H9 (cell line): ENCODE results near the gene RAP1GDS1. TPM values are rescaled to one million over a fixed set of nuclear protein-coding genes. Genes with fewer than 3 reads are reported as not detected.

ENCODE experiments used
- DNase-seq: peaks from one replicate; pipeline ENCODE4 v3.0.0-alpha.2; 2017
- H2AFZ ChIP-seq: one replicate; pipeline ENCODE4 v1.6.1; 2013; ENCODE audit warnings: mild to moderate bottlenecking, low read length, control low read depth, moderate library complexity
- H2AK5ac ChIP-seq: 2 replicates; pipeline ENCODE4 v1.6.1; 2013; ENCODE audit warnings: low read length, control low read depth, mixed read lengths; ENCODE audit not compliant: insufficient read length
- H2BK120ac ChIP-seq: one replicate; pipeline ENCODE4 v1.6.1; 2013; ENCODE audit warnings: low read depth, mild to moderate bottlenecking, low read length, control low read depth, inconsistent platforms; ENCODE audit not compliant: poor library complexity, severe bottlenecking
- H2BK12ac ChIP-seq: 2 replicates; pipeline ENCODE4 v1.6.1; 2013; ENCODE audit warnings: low read length, control low read depth, mixed read lengths, low read depth; ENCODE audit not compliant: insufficient read length
- H2BK15ac ChIP-seq: 2 replicates; pipeline ENCODE4 v1.6.1; 2013; ENCODE audit warnings: low read depth, low read length, control low read depth
- H2BK20ac ChIP-seq: one replicate; pipeline ENCODE4 v1.6.1; 2013; ENCODE audit warnings: low read depth, mild to moderate bottlenecking, low read length, control low read depth, inconsistent platforms; ENCODE audit not compliant: poor library complexity, severe bottlenecking
- H2BK5ac ChIP-seq: 2 replicates; pipeline ENCODE4 v1.6.1; 2013; ENCODE audit warnings: low read length, control low read depth, mixed read lengths; ENCODE audit not compliant: insufficient read length
- H3K14ac ChIP-seq: 2 replicates; pipeline ENCODE4 v1.6.1; 2013; ENCODE audit warnings: low read length, control low read depth; ENCODE audit not compliant: insufficient read depth
- H3K18ac ChIP-seq: 2 replicates; pipeline ENCODE4 v1.6.1; 2013; ENCODE audit warnings: low read depth, mild to moderate bottlenecking, mixed read lengths, low read length, control low read depth; ENCODE audit not compliant: insufficient read length
- H3K23ac ChIP-seq: 2 replicates; pipeline ENCODE4 v1.6.1; 2013; ENCODE audit warnings: low read length, control low read depth, mixed read lengths, low read depth; ENCODE audit not compliant: insufficient read length
- H3K23me2 ChIP-seq: 2 replicates; pipeline ENCODE4 v1.6.1; 2013; ENCODE audit warnings: low read depth, mild to moderate bottlenecking, mixed read lengths, low read length, control low read depth; ENCODE audit not compliant: insufficient read length, poor library complexity, severe bottlenecking
- H3K27ac ChIP-seq: 2 replicates; pipeline ENCODE4 v1.5.1; 2013; ENCODE audit warnings: low read length, control low read depth, mixed read lengths, low read depth; ENCODE audit not compliant: insufficient read length
- H3K27me3 ChIP-seq: 2 replicates; pipeline ENCODE4 v1.6.1; 2013; ENCODE audit warnings: low read length, control low read depth, inconsistent platforms; ENCODE audit not compliant: insufficient read depth
- H3K4ac ChIP-seq: 2 replicates; pipeline ENCODE4 v1.6.1; 2013; ENCODE audit warnings: low read depth, mild to moderate bottlenecking, control low read depth, inconsistent platforms, low read length, moderate library complexity
- H3K4me1 ChIP-seq: 2 replicates; pipeline ENCODE4 v1.6.1; 2013; ENCODE audit warnings: low read length, control low read depth, inconsistent platforms; ENCODE audit not compliant: insufficient read depth
- H3K4me2 ChIP-seq: 2 replicates; pipeline ENCODE4 v1.6.1; 2013; ENCODE audit warnings: low read length, control low read depth, mixed read lengths; ENCODE audit not compliant: insufficient read length, insufficient read depth
- H3K56ac ChIP-seq: 2 replicates; pipeline ENCODE4 v1.6.1; 2013; ENCODE audit warnings: low read depth, mild to moderate bottlenecking, mixed read lengths, low read length, control low read depth; ENCODE audit not compliant: insufficient read length
- H3K79me1 ChIP-seq: 2 replicates; pipeline ENCODE4 v1.6.1; 2013; ENCODE audit warnings: low read depth, mild to moderate bottlenecking, moderate library complexity, low read length, control low read depth, inconsistent platforms; ENCODE audit not compliant: insufficient read depth, poor library complexity, severe bottlenecking
- H3K79me2 ChIP-seq: 2 replicates; pipeline ENCODE4 v1.6.1; 2013; ENCODE audit warnings: low read length, control low read depth, inconsistent platforms; ENCODE audit not compliant: insufficient read depth
- H3K9ac ChIP-seq: 2 replicates; pipeline ENCODE4 v1.6.1; 2013; ENCODE audit warnings: low read length, control low read depth, mixed read lengths; ENCODE audit not compliant: insufficient read length; ENCODE audit errors: extremely low read depth
- H3K9me3 ChIP-seq: one replicate; pipeline ENCODE4 v1.6.1; 2013; ENCODE audit warnings: low read depth, low read length, inconsistent platforms; ENCODE audit not compliant: control insufficient read depth
- H3T11ph ChIP-seq: one replicate; pipeline ENCODE4 v1.6.1; 2013; ENCODE audit warnings: mild to moderate bottlenecking, low read length, control low read depth, inconsistent platforms
- H4K20me1 ChIP-seq: one replicate; pipeline ENCODE4 v1.6.1; 2013; ENCODE audit not compliant: control insufficient read depth, insufficient read length, insufficient read depth
- H4K5ac ChIP-seq: 2 replicates; pipeline ENCODE4 v1.6.1; 2013; ENCODE audit warnings: low read depth, mild to moderate bottlenecking, mixed read lengths, low read length, control low read depth; ENCODE audit not compliant: insufficient read length
- H4K8ac ChIP-seq: replicated peaks from 2 replicates; pipeline ENCODE4 v1.6.1; 2013; ENCODE audit warnings: low read length, control low read depth, mixed read lengths, low read depth; ENCODE audit not compliant: insufficient read length
- H4K91ac ChIP-seq: 2 replicates; pipeline ENCODE4 v1.6.1; 2013; ENCODE audit warnings: low read depth, mild to moderate bottlenecking, moderate library complexity, mixed read lengths, low read length, control low read depth; ENCODE audit not compliant: insufficient read length
- H3K27ac Mint-ChIP-seq, 3 experiments: 2 replicates in 2 of 3; 3 replicates in 1 of 3; pipeline ENCODE4 v1.8.0; 2020 to 2021; ENCODE audit warnings: mixed read lengths in 3 of 3, mild to moderate bottlenecking in 1 of 3, moderate library complexity in 1 of 3
- H3K27me3 Mint-ChIP-seq: 2 replicates; pipeline ENCODE4 v1.8.0; 2021; ENCODE audit warnings: low read depth, mild to moderate bottlenecking, moderate library complexity, mixed read lengths
- H3K36me3 Mint-ChIP-seq, 3 experiments: 2 replicates in 2 of 3; 3 replicates in 1 of 3; pipeline ENCODE4 v1.8.0; 2020 to 2021; ENCODE audit warnings: low read depth in 3 of 3, mixed read lengths in 3 of 3; ENCODE audit not compliant: insufficient read depth in 1 of 3
- H3K4me1 Mint-ChIP-seq, 2 experiments: 2 replicates each; pipeline ENCODE4 v1.8.0; 2020; ENCODE audit warnings: mixed read lengths in 2 of 2
- H3K4me3 Mint-ChIP-seq, 2 experiments: 2 replicates in 1 of 2; 3 replicates in 1 of 2; pipeline ENCODE4 v1.8.0; 2020 to 2021; ENCODE audit warnings: mild to moderate bottlenecking in 2 of 2, mixed read lengths in 2 of 2, moderate library complexity in 1 of 2
- H3K9me3 Mint-ChIP-seq, 2 experiments: 2 replicates in 1 of 2; 3 replicates in 1 of 2; pipeline ENCODE4 v1.8.0; 2020; ENCODE audit warnings: mild to moderate bottlenecking in 2 of 2, mixed read lengths in 2 of 2, moderate library complexity in 1 of 2
- WGBS: extraction: QIAGEN DNeasy Blood & Tissue Kit; methylation state at CpG from one replicate; pipeline ENCODE4 v1.1.7; 2013; ENCODE audit warnings: missing lambda C conversion rate, low lambda C conversion rate, mixed read lengths; ENCODE audit not compliant: insufficient read length; ENCODE audit errors: extremely low coverage; 5-methylcytosine and 5-hydroxymethylcytosine counted together
- total RNA-seq: library from RNA; stranded (reverse); gene quantifications from 2 replicates; pipeline ENCODE4 v1.2.1, GENCODE V29; 2021
- TF ChIP-seq, protein P1 (sequence below): fragments of 200-600 bp; sonication (generic); conservative IDR thresholded peaks from 3 replicates; pipeline ENCODE4 v1.8.0; 2021; ENCODE audit warnings: antibody characterized with exemption, mild to moderate bottlenecking

Gene RAP1GDS1
- total RNA-seq, 1 experiment from 2014 or later, result 25.2 TPM

DNA sequence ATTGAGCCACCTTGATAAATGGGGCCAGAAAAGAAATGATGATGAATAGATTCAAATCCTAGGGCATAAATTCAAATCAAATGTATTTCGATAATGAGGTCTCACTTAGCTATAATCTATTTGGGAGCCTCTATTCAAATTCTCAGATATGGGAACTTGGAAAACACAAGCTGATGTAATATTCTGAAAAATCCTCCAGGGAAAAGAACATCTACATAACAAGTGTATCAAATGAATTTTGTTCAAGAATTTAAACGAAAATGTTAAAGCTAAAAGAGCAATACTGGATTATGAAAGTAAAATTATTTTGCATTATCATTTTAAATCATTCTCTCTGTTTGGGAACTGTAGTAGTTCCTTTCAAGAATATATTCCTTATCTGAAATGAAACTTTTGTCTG, 38.9 kb upstream of the RAP1GDS1 start:
- TF ChIP-seq, protein P1, sequence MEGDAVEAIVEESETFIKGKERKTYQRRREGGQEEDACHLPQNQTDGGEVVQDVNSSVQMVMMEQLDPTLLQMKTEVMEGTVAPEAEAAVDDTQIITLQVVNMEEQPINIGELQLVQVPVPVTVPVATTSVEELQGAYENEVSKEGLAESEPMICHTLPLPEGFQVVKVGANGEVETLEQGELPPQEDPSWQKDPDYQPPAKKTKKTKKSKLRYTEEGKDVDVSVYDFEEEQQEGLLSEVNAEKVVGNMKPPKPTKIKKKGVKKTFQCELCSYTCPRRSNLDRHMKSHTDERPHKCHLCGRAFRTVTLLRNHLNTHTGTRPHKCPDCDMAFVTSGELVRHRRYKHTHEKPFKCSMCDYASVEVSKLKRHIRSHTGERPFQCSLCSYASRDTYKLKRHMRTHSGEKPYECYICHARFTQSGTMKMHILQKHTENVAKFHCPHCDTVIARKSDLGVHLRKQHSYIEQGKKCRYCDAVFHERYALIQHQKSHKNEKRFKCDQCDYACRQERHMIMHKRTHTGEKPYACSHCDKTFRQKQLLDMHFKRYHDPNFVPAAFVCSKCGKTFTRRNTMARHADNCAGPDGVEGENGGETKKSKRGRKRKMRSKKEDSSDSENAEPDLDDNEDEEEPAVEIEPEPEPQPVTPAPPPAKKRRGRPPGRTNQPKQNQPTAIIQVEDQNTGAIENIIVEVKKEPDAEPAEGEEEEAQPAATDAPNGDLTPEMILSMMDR, result no peak
- Histone ChIP-seq H3K23me2 (no peaks in the 10 kb centered on the region), H2AK5ac (no peak overlapping the region), H3K27ac (no peak overlapping the region), H4K8ac (no peak overlapping the region), H2BK120ac (no peak overlapping the region), H3K9ac (no peak overlapping the region), H3K79me1 (no peaks in the 10 kb centered on the region), H3K14ac (no peak overlapping the region), H3K4me2 (no peak overlapping the region), H3K18ac (no peak overlapping the region), H2BK5ac (no peak overlapping the region), H2BK15ac (no peak overlapping the region), H4K91ac (no peak overlapping the region), H2AFZ (no peak overlapping the region), H4K20me1 (no peaks in the 10 kb centered on the region), H3K79me2 (no peaks in the 10 kb centered on the region), H3T11ph (no peak overlapping the region), H3K56ac (no peak overlapping the region), H3K4ac (no peak overlapping the region), H2BK20ac (no peak overlapping the region), H3K27me3 (no peaks in the 10 kb centered on the region), H4K5ac (no peak overlapping the region), H3K9me3 (no peaks in the 10 kb centered on the region), H2BK12ac (no peak overlapping the region), H3K4me1 (no peaks in the 10 kb centered on the region), H3K23ac (no peak overlapping the region)
- no CpG with 5 or more reads among the region's 2 CpGs for WGBS
- H3K27ac Mint-ChIP-seq, result no peak overlapping the region
- no peaks in the 10 kb centered on the region for H3K27me3 Mint-ChIP-seq
- DNase-seq, result no peak
- no peaks in the 10 kb centered on the region for H3K36me3 Mint-ChIP-seq
- H3K9me3 Mint-ChIP-seq, result no peaks in the 10 kb centered on the region; a peak in 1 of 5 replicates
- H3K4me3 Mint-ChIP-seq, result no peak overlapping the region
- no peaks in the 10 kb centered on the region for H3K4me1 Mint-ChIP-seq
